Neural crest cell (in vitro differentiated cells): Measurements from ENCODE around the gene CSMD2. TPM values are rescaled to one million over a fixed set of nuclear protein-coding genes. Genes with fewer than 3 reads are reported as not detected.

ENCODE experiments used
- DNase-seq: peaks from one replicate; pipeline ENCODE4 v3.0.0; 2021; ENCODE audit warnings: low read depth, mixed read lengths, low spot score
- H3K27ac Mint-ChIP-seq: one replicate; pipeline ENCODE4 v1.8.0; 2021; ENCODE audit warnings: mild to moderate bottlenecking, mixed read lengths; ENCODE audit not compliant: unreplicated experiment
- H3K27me3 Mint-ChIP-seq: 2 replicates; pipeline ENCODE4 v1.8.0; 2021; ENCODE audit warnings: low read depth, mild to moderate bottlenecking, mixed read lengths
- H3K36me3 Mint-ChIP-seq: 2 replicates; pipeline ENCODE4 v1.8.0; 2021; ENCODE audit warnings: low read depth, mild to moderate bottlenecking, mixed read lengths
- H3K4me1 Mint-ChIP-seq: 2 replicates; pipeline ENCODE4 v1.8.0; 2021; ENCODE audit warnings: mixed read lengths
- H3K4me3 Mint-ChIP-seq: one replicate; pipeline ENCODE4 v1.8.0; 2021; ENCODE audit warnings: mild to moderate bottlenecking, mixed read lengths
- H3K9me3 Mint-ChIP-seq: 2 replicates; pipeline ENCODE4 v1.8.0; 2021; ENCODE audit warnings: mixed read lengths
- total RNA-seq: library from RNA; stranded (reverse); gene quantifications from 2 replicates; pipeline ENCODE4 v1.2.1, GENCODE V29; 2021
- TF ChIP-seq, protein P1 (sequence below): fragments of 200-600 bp; sonication (generic); conservative IDR thresholded peaks from 2 replicates; pipeline ENCODE4 v1.5.0; 2021; ENCODE audit warnings: antibody characterized with exemption, mild to moderate bottlenecking

CSMD2 gene
- total RNA-seq, 1 donor from 2014 or later, result 0.40 TPM

DNA sequence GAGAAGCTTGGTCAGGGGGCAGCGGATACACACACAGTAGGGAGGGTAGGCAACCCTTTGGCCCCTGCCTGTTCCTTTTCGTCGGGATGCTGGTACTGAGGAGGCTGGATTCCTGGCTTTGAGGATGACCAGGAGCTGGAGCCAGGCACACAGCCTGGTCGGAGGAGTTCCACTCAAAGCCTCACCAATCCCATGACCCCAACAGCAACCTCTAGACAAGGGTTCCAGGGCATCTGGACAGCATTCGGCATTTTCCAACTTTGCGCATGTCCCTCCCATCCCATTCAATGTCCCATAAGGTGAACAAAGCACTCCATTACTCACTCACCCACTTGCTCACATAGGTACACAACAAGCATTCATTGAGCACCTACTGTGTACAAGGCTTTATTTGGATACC lies 343.7 kb downstream of the CSMD2 start:
- TF ChIP-seq, protein P1, sequence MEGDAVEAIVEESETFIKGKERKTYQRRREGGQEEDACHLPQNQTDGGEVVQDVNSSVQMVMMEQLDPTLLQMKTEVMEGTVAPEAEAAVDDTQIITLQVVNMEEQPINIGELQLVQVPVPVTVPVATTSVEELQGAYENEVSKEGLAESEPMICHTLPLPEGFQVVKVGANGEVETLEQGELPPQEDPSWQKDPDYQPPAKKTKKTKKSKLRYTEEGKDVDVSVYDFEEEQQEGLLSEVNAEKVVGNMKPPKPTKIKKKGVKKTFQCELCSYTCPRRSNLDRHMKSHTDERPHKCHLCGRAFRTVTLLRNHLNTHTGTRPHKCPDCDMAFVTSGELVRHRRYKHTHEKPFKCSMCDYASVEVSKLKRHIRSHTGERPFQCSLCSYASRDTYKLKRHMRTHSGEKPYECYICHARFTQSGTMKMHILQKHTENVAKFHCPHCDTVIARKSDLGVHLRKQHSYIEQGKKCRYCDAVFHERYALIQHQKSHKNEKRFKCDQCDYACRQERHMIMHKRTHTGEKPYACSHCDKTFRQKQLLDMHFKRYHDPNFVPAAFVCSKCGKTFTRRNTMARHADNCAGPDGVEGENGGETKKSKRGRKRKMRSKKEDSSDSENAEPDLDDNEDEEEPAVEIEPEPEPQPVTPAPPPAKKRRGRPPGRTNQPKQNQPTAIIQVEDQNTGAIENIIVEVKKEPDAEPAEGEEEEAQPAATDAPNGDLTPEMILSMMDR, result no peak
- H3K9me3 Mint-ChIP-seq, result no peaks in the 10 kb centered on the region
- H3K27me3 Mint-ChIP-seq, result no peaks in the 10 kb centered on the region
- no peak overlapping the region for H3K27ac Mint-ChIP-seq
- no peak overlapping the region for H3K4me3 Mint-ChIP-seq
- no peaks in the 10 kb centered on the region for H3K4me1 Mint-ChIP-seq
- no peaks in the 10 kb centered on the region for H3K36me3 Mint-ChIP-seq
- DNase-seq, result no peak

DNA sequence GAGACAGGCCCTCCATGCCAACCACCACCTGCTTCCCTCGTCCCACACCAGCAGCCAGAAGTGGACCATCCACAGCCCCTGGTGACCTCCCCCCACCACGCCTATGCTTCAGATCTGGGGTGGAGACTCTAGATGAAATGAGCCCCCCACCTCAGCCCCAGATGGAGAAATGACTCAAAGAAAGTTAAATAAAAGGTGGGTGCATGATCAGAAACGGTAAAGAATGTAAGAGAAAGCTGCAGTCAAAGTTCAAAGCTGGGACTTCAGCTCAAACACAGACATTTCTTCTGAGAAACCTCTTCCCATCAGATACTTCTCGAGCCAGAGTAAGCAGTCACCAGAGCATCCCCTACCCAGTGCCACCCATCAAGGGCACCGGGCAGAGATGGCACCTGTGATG lies 344.2 kb downstream of the CSMD2 start:
- no peak for DNase-seq
- peaks cover 2% of the 10 kb centered on the region for H3K27me3 Mint-ChIP-seq
- H3K9me3 Mint-ChIP-seq, result no peaks in the 10 kb centered on the region
- no peak overlapping the region for H3K4me3 Mint-ChIP-seq
- TF ChIP-seq, protein P1, result no peak
- H3K27ac Mint-ChIP-seq, result no peak overlapping the region
- H3K4me1 Mint-ChIP-seq, result no peaks in the 10 kb centered on the region
- no peaks in the 10 kb centered on the region for H3K36me3 Mint-ChIP-seq

DNA sequence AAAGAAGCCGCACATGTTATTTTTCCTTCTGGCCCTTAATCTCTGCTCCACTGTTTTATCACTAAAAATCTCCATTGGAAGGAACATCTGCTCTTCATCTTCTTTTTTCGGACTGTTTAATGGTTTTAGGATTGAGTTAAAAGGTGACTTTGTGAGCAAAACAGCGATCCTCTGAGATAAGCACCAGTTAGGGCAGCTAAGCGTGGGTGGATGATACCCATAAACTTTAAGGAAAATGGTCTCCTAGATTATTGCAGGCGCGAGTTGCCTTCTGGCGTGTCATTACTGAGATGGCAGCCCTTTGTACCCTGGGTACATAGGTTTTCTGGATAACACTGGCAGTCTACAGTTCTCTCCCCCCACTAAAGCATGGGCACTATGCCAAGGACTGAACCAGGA lies 345.1 kb downstream of the CSMD2 start:
- Mint-ChIP-seq H3K4me1 (no peaks in the 10 kb centered on the region), H3K27ac (no peak overlapping the region), H3K4me3 (no peak overlapping the region), H3K27me3 (peaks cover 5% of the 10 kb centered on the region), H3K36me3 (no peaks in the 10 kb centered on the region), H3K9me3 (no peaks in the 10 kb centered on the region)
- DNase-seq, result no peak
- TF ChIP-seq, protein P1, result no peak

DNA sequence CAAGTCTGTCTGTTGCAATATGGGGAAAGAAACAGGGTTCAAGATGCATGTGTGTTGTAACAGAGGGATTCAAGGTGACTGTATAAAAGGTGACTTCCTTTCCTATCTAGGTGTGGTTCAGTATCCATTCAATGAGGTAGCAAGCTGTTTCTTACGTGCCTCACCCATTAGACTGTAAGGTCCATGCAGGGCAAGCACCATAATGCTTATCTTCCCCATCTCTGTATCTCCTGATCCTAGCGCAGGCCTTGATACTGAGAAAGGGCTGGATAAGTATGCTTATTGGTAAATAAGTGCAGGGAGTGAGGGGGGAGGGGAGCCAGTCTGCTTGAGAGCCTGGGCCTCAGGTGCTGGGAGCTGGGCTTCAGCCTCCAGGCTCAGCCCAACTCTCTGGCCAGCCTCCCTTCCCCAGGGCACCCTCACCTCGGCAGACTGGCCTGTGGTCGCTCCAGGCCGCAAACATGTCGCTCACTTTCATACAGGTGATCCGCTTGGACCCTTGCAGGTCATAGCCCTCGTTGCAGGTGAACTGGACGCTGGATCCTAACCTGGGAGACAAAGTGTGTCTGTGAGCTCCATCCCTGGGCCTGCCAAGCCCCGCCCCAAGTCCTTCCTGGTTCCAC lies 345.6 kb downstream of the CSMD2 start:
- Mint-ChIP-seq H3K4me1 (no peaks in the 10 kb centered on the region), H3K4me3 (no peak overlapping the region), H3K27me3 (peaks cover 10% of the 10 kb centered on the region), H3K27ac (no peak overlapping the region), H3K9me3 (no peaks in the 10 kb centered on the region), H3K36me3 (no peaks in the 10 kb centered on the region)
- TF ChIP-seq, protein P1, result no peak
- no peak for DNase-seq

DNA sequence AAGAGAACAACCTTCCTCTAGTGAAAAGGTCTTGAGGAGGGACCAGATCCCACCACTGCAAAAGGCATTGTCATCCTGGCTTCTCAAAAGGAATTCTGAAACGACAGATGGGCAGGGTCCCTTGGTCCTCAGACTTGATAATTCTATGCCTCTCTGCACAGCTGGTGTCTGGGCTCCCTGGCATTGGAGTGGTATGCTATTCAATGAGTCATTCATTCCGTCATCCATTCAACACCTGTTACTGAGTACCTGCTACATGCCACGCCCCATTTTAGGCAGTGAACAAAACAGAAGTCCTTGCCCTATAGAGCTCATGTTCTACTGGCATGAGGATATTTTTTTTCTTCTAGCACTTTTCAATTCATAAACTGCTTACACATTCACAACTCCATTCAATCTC lies 347.0 kb downstream of the CSMD2 start:
- Mint-ChIP-seq H3K4me1 (no peaks in the 10 kb centered on the region), H3K27ac (no peak overlapping the region), H3K27me3 (peaks cover 18% of the 10 kb centered on the region), H3K4me3 (no peak overlapping the region), H3K36me3 (no peaks in the 10 kb centered on the region), H3K9me3 (no peaks in the 10 kb centered on the region)
- TF ChIP-seq, protein P1, result no peak
- DNase-seq, result no peak
